GM12891 (cell line): Measurements from ENCODE around the gene MARVELD2.

ENCODE experiments used
- POLR2A ChIP-seq: IDR thresholded peaks from 2 replicates; pipeline ENCODE4 v1.6.1; 2011; ENCODE audit warnings: low read depth, low read length, control low read depth
- TAF1 ChIP-seq: IDR thresholded peaks from 2 replicates; pipeline ENCODE4 v1.6.1; 2011; ENCODE audit warnings: low read depth, low read length, control low read depth

GRCh38 chr5:69451941-69452647 is 37.2 kb downstream of the MARVELD2 start:
- TF ChIP-seq POLR2A (no peak), TAF1 (no peak)
